Tibial nerve (tissue), 4 donors: Measurements from ENCODE around the gene BPIFB2. TPM values are rescaled to one million over a fixed set of nuclear protein-coding genes. Genes with fewer than 3 reads are reported as not detected.

Source experiments
- DNase-seq, 2 donors: peaks; one replicate each; pipeline ENCODE4 v3.0.0-alpha.2; 2019; ENCODE audit warnings: low spot score in 2 of 2
- H3K27ac ChIP-seq, 4 donors: fragments of 200-600 bp; sonication (generic) in 3 of 4; one replicate each; pipeline ENCODE4 v1.5.1; 2017 to 2019; ENCODE audit warnings: mild to moderate bottlenecking in 1 of 4
- H3K27me3 ChIP-seq, 2 donors: fragments of 200-600 bp; sonication (generic) in 1 of 2; one replicate each; pipeline versions ENCODE4 v1.5.1 to v1.6.0; 2017 to 2019
- H3K36me3 ChIP-seq, 3 donors: fragments of 200-600 bp; sonication (generic); one replicate each; pipeline ENCODE4 v1.5.1; 2018 to 2019
- H3K4me1 ChIP-seq, 4 donors: fragments of 200-600 bp; sonication (generic) in 3 of 4; one replicate each; pipeline ENCODE4 v1.5.1; 2017 to 2019
- H3K4me3 ChIP-seq, 4 donors: fragments of 200-600 bp; sonication (generic) in 3 of 4; one replicate each; pipeline ENCODE4 v1.5.1; 2017 to 2019; ENCODE audit warnings: mild to moderate bottlenecking in 1 of 4, moderate library complexity in 1 of 4
- H3K9me3 ChIP-seq, 4 donors: fragments of 200-600 bp; sonication (generic) in 3 of 4; one replicate each; pipeline ENCODE4 v1.5.1; 2017 to 2019
- EP300 ChIP-seq, 2 donors: sonication (generic); formaldehyde crosslinking; IDR thresholded peaks; one replicate each; pipeline ENCODE4 v1.6.1; 2017; ENCODE audit warnings: antibody characterized with exemption in 2 of 2, mild to moderate bottlenecking in 1 of 2
- POLR2A ChIP-seq, 2 donors: fragments of 450-650 bp; IDR thresholded peaks; one replicate each; pipeline ENCODE4 v1.6.1; 2017; ENCODE audit warnings: antibody characterized with exemption in 2 of 2, mild to moderate bottlenecking in 2 of 2, moderate library complexity in 2 of 2
- WGBS, 2 donors: methylation state at CpG; one replicate each; pipeline ENCODE4 v1.1.5; 2018; 5-methylcytosine and 5-hydroxymethylcytosine counted together
- total RNA-seq, 4 donors: library from RNA; depleted of rRNA; stranded (reverse); fragments of >200 nt; gene quantifications; one replicate each; pipeline ENCODE4 v1.1.0, GENCODE V29; 2016
- TF ChIP-seq, protein P1 (sequence below), 5 experiments: fragments of 200-600 bp in 3 of 5; fragments of 450-650 bp in 2 of 5; sonication (generic) in 3 of 5; IDR thresholded peaks; one replicate each; pipeline ENCODE4 v1.5.1; 2016 to 2019; ENCODE audit warnings: antibody characterized with exemption in 5 of 5, mild to moderate bottlenecking in 3 of 5, moderate library complexity in 2 of 5

The BPIFB2 gene
- total RNA-seq, 4 donors from 2014 or later = not detected

DNA sequence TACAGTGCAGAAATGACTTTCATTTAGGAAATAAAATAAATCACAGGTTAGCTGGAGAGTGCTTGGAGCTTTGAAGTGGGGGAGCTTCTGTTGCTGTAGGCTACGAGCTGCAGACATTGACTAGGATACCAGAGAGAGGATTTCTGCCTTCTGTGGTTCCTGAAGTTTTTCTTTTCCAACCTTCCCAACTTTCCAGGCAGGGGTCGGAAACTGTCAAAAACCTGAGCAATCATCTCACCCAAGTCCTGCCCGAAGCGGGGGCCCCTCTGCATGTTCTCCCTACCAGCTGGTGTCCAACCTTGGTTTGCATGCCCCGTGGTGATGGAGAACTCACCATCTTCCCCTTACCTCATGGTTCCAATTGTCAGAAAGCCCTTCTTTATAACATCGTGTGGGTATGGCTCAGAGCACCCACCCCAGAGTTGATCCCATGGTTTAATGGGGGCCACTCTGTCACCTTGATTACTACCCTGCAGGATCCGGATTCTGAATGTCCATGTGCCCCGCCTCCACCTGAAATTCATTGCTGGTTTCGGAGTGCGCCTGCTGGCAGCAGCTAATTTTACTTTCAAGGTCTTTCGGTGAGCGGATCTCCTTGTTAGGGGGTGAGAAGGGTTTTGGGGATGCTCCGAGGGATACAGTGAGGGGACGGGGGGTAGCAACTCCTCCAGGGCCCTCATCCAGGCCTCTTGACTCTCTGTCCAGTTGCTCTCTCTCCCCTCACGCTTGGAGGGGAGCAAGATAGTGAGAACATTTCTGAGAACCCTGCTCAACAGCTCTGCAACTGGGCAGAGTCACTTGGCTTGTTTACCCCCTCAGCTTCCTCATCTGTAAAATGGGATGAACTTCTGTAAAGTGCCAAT, 5.1 kb downstream of the BPIFB2 start:
- 86 to 88% methylated on average over 15 of the region's 15 CpGs for WGBS, 2 donors
- no peak for DNase-seq

GRCh38 chr20:33013701-33014326, 6.3 kb downstream of the BPIFB2 start:
- no peak for TF ChIP-seq POLR2A (IDR thresholded peaks at IDR 0.05)
- TF ChIP-seq, protein P1, sequence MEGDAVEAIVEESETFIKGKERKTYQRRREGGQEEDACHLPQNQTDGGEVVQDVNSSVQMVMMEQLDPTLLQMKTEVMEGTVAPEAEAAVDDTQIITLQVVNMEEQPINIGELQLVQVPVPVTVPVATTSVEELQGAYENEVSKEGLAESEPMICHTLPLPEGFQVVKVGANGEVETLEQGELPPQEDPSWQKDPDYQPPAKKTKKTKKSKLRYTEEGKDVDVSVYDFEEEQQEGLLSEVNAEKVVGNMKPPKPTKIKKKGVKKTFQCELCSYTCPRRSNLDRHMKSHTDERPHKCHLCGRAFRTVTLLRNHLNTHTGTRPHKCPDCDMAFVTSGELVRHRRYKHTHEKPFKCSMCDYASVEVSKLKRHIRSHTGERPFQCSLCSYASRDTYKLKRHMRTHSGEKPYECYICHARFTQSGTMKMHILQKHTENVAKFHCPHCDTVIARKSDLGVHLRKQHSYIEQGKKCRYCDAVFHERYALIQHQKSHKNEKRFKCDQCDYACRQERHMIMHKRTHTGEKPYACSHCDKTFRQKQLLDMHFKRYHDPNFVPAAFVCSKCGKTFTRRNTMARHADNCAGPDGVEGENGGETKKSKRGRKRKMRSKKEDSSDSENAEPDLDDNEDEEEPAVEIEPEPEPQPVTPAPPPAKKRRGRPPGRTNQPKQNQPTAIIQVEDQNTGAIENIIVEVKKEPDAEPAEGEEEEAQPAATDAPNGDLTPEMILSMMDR (IDR thresholded peaks at IDR 0.05) = no peak
- no peak for TF ChIP-seq EP300 (IDR thresholded peaks at IDR 0.05)
- Histone ChIP-seq H3K36me3 (no peaks in the 10 kb centered on the region), H3K27me3 (peaks cover 0 to 8% of the 10 kb centered on the region in 2 donors), H3K27ac (no peak overlapping the region), H3K9me3 (no peaks in the 10 kb centered on the region), H3K4me3 (no peak overlapping the region), H3K4me1 (no peaks in the 10 kb centered on the region)
- DNase-seq = no peak
- 66 to 82% methylated on average over 9 to 12 of the region's 12 CpGs for WGBS, 2 donors

More for the DNA sequence above, 5.1 kb downstream of the BPIFB2 start:
- Histone ChIP-seq H3K27ac (no peak overlapping the region), H3K27me3 (peaks cover 0 to 8% of the 10 kb centered on the region in 2 donors), H3K9me3 (no peaks in the 10 kb centered on the region), H3K4me3 (no peak overlapping the region), H3K36me3 (no peaks in the 10 kb centered on the region), H3K4me1 (no peaks in the 10 kb centered on the region)
- TF ChIP-seq POLR2A (IDR thresholded peaks at IDR 0.05) (no peak), EP300 (IDR thresholded peaks at IDR 0.05) (no peak)
- TF ChIP-seq, protein P1 (IDR thresholded peaks at IDR 0.05) = no peak

GRCh38 chr20:33014336-33015113, 7.0 kb downstream of the BPIFB2 start:
- WGBS, 2 donors = 62 to 63% methylated on average over 15 to 16 of the region's 16 CpGs
- no peak overlapping the region for H3K27ac ChIP-seq
- peaks cover 0 to 8% of the 10 kb centered on the region in 2 donors for H3K27me3 ChIP-seq
- no peaks in the 10 kb centered on the region for H3K9me3 ChIP-seq
- DNase-seq = no peak
- TF ChIP-seq, protein P1 (IDR thresholded peaks at IDR 0.05) = no peak
- no peak for TF ChIP-seq EP300 (IDR thresholded peaks at IDR 0.05)
- TF ChIP-seq POLR2A (IDR thresholded peaks at IDR 0.05) = no peak
- H3K4me1 ChIP-seq = no peaks in the 10 kb centered on the region
- H3K4me3 ChIP-seq = no peak overlapping the region
- H3K36me3 ChIP-seq = no peaks in the 10 kb centered on the region

- Histone ChIP-seq H3K36me3 (no peaks in the 10 kb centered on the region), H3K27me3 (peaks cover 0 to 8% of the 10 kb centered on the region in 2 donors), H3K9me3 (no peaks in the 10 kb centered on the region), H3K4me3 (no peak overlapping the region), H3K4me1 (no peaks in the 10 kb centered on the region), H3K27ac (no peak overlapping the region)
- WGBS, 2 donors = 66 to 74% methylated on average over 10 of the region's 10 CpGs
- TF ChIP-seq, protein P1 (IDR thresholded peaks at IDR 0.05) = no peak
- TF ChIP-seq EP300 (IDR thresholded peaks at IDR 0.05) (no peak), POLR2A (IDR thresholded peaks at IDR 0.05) (no peak)
- no peak for DNase-seq
These were observed 7.6 kb downstream of the BPIFB2 start for GRCh38 chr20:33015114-33015484.
